ENCODE measurements around the gene BEAN1.
"Not testable (repeated sequence)": the region's sequence is repeated elsewhere in the genome, so short reads cannot be mapped to it uniquely, and the experiment has no call there.

BEAN1 gene

GRCh38 chr16:66495440-66495839 is 68.3 kb downstream of the BEAN1 start:
- TF ChIP-seq, protein P1, sequence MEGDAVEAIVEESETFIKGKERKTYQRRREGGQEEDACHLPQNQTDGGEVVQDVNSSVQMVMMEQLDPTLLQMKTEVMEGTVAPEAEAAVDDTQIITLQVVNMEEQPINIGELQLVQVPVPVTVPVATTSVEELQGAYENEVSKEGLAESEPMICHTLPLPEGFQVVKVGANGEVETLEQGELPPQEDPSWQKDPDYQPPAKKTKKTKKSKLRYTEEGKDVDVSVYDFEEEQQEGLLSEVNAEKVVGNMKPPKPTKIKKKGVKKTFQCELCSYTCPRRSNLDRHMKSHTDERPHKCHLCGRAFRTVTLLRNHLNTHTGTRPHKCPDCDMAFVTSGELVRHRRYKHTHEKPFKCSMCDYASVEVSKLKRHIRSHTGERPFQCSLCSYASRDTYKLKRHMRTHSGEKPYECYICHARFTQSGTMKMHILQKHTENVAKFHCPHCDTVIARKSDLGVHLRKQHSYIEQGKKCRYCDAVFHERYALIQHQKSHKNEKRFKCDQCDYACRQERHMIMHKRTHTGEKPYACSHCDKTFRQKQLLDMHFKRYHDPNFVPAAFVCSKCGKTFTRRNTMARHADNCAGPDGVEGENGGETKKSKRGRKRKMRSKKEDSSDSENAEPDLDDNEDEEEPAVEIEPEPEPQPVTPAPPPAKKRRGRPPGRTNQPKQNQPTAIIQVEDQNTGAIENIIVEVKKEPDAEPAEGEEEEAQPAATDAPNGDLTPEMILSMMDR (IDR thresholded peaks at IDR 0.05) = no peak
- Histone ChIP-seq H3K9me3 (no peaks in the 10 kb centered on the region), H3K4me3 (ENCODE audit: low read depth in 1 of 2, low read length in 1 of 2) (no peak overlapping the region), H3K27ac (no peak overlapping the region), H3K27me3 (no peaks in the 10 kb centered on the region), H3K4me1 (ENCODE audit: control insufficient read depth in 1 of 2, insufficient read depth in 1 of 2, low read depth in 1 of 2, low read length in 1 of 2) (peaks cover 0 to 10% of the 10 kb centered on the region in 2 experiments), H3K36me3 (no peaks in the 10 kb centered on the region)

DNA sequence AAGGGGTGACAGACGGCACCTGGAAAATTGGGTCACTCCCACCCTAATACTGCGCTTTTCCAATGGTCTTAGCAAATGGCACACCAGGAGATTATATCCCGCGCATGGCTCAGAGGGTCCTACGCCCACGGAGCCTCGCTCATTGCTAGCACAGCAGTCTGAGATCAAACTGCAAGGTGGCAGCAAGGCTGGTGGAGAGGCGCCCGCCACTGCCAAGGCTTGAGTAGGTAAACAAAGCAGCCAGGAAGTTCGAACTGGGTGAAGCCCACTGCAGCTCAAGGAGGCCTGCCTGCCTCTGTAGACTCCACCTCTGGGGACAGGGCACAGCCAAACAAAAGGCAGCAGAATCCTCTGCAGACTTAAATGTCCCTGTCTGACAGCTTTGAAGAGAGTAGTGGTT is 69.1 kb downstream of the BEAN1 start:
- H3K9me3 ChIP-seq; H3K4me3 ChIP-seq (ENCODE audit: low read depth in 1 of 2, low read length in 1 of 2); H3K27ac ChIP-seq; H3K4me1 ChIP-seq (ENCODE audit: control insufficient read depth in 1 of 2, insufficient read depth in 1 of 2, low read depth in 1 of 2, low read length in 1 of 2); H3K27me3 ChIP-seq; H3K36me3 ChIP-seq: not testable (repeated sequence)

- not testable (repeated sequence) for H3K27ac ChIP-seq; H3K27me3 ChIP-seq; H3K36me3 ChIP-seq; H3K4me3 ChIP-seq (ENCODE audit: low read depth in 1 of 2, low read length in 1 of 2); H3K9me3 ChIP-seq
- peaks cover 7 to 15% of the 10 kb centered on the region in 2 experiments for H3K4me1 ChIP-seq (ENCODE audit: control insufficient read depth in 1 of 2, insufficient read depth in 1 of 2, low read depth in 1 of 2, low read length in 1 of 2)
Measured at GRCh38 chr16:66497921-66498320, 70.8 kb downstream of the BEAN1 start.

DNA sequence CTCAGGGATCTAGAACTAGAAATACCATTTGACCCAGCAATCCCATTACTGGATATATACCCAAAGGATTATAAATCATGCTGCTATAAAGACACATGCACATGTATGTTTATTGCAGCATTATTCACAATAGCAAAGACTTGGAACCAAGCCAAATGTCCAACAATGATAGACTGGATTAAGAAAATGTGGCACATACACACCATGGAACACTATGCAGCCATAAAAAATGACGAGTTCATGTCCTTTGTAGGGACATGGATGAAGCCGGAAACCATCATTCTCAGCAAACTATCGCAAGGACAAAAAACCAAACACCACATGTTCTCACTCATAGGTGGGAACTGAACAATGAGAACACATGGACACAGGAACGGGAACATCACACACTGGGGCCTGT is 74.5 kb downstream of the BEAN1 start:
- H3K27ac ChIP-seq; H3K4me3 ChIP-seq (ENCODE audit: low read depth in 1 of 2, low read length in 1 of 2); H3K9me3 ChIP-seq; H3K36me3 ChIP-seq; H3K27me3 ChIP-seq: not testable (repeated sequence)
- H3K4me1 ChIP-seq (ENCODE audit: control insufficient read depth in 1 of 2, insufficient read depth in 1 of 2, low read depth in 1 of 2, low read length in 1 of 2) = peaks cover 7 to 15% of the 10 kb centered on the region in 2 experiments

DNA sequence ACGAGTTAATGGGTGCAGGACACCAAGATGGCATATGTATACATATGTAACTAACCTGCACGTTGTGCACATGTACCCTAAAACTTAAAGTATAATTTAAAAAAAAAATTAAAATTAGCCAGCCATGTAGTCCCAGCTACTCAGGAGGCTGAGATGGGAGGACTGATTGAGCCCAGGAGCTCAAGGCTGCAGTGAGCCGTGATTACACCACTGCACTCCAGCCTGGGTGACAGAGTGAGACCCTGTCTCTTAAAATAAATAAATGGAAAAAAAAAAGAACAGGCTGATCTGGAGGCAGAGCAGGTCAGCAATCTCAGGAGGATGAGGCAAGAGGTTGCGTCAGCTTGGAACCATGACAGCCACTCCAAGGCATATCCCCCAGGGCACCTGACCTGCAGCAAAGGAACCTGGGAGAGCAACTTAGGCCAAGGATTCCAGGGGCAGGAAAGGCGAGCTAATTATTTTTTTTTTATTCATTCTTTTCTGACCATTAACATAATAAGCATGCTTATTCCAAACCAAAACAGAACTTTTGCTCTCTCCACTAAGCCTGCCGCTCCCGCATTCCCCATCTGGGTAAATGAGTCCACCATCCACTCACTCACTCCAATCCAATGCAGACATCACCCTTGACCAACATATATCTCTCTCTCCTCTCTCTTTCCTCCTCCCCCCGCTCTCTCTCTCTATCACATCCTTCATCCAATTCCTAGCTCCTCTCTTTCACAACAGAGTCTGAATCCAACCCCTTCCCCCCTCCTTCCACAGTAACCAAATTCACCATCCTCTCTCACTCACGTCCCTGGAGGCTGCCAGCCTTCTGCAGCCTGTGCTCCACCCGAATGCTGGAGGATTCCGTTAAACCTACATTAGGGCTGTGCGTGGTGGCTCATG is 75.2 kb downstream of the BEAN1 start:
- peak overlapping the region; percentile 13 for H3K27ac ChIP-seq
- no peaks in the 10 kb centered on the region for H3K27me3 ChIP-seq
- no peaks in the 10 kb centered on the region for H3K9me3 ChIP-seq
- no peaks in the 10 kb centered on the region for H3K36me3 ChIP-seq
- H3K4me1 ChIP-seq (ENCODE audit: control insufficient read depth in 1 of 2, insufficient read depth in 1 of 2, low read depth in 1 of 2, low read length in 1 of 2) = peaks cover 7 to 15% of the 10 kb centered on the region in 2 experiments
- no peak overlapping the region for H3K4me3 ChIP-seq (ENCODE audit: low read depth in 1 of 2, low read length in 1 of 2)
- TF ChIP-seq, protein P1 (IDR thresholded peaks at IDR 0.05) = no peak

- TF ChIP-seq, protein P1 (IDR thresholded peaks at IDR 0.05) = no peak
- no peak overlapping the region for H3K4me3 ChIP-seq (ENCODE audit: low read depth in 1 of 2, low read length in 1 of 2)
- no peaks in the 10 kb centered on the region for H3K27me3 ChIP-seq
- no peaks in the 10 kb centered on the region for H3K36me3 ChIP-seq
- no peak overlapping the region for H3K27ac ChIP-seq
- H3K9me3 ChIP-seq = no peaks in the 10 kb centered on the region
- peaks cover 7 to 15% of the 10 kb centered on the region in 2 experiments for H3K4me1 ChIP-seq (ENCODE audit: control insufficient read depth in 1 of 2, insufficient read depth in 1 of 2, low read depth in 1 of 2, low read length in 1 of 2)
Measured at GRCh38 chr16:66503030-66503429, 75.9 kb downstream of the BEAN1 start.

DNA sequence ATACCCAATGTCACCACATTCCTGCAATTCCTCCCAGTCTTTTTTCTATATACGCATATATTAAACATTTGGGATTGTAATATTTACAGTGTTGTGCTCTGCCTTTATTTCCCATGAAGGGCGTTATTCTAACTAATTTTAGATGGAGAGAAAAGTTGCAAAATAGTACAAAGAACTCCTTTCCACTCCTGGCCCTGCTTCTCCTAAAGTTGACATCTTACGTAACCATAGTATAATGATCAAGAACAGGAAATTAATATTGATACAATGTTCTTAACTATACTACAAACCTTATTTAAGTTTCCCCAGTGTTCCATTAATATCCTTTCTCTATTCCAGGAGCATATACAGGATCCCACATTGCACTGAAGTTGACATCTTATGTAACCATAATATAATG is 76.5 kb downstream of the BEAN1 start:
- Histone ChIP-seq H3K36me3 (peaks cover 5% of the 10 kb centered on the region), H3K4me3 (ENCODE audit: low read depth in 1 of 2, low read length in 1 of 2) (no peak overlapping the region)

More for the DNA sequence above, 76.5 kb downstream of the BEAN1 start:
- TF ChIP-seq, protein P1 (IDR thresholded peaks at IDR 0.05) = no peak
- Histone ChIP-seq H3K9me3 (no peaks in the 10 kb centered on the region), H3K4me1 (ENCODE audit: control insufficient read depth in 1 of 2, insufficient read depth in 1 of 2, low read depth in 1 of 2, low read length in 1 of 2) (peaks cover 7 to 15% of the 10 kb centered on the region in 2 experiments), H3K27ac (no peak overlapping the region), H3K27me3 (no peaks in the 10 kb centered on the region)

Measured in neutrophil (primary cell).